ENCODE data around the gene SYNPO2. TPM values are rescaled to one million over a fixed set of nuclear protein-coding genes. Genes with fewer than 3 reads are reported as not detected.
A peak's percentile ranks its signal among the peaks of the same experiment; 100 is the strongest.
"Not testable (repeated sequence)": the region's sequence is repeated elsewhere in the genome, so short reads cannot be mapped to it uniquely, and the experiment has no call there.

The SYNPO2 gene
- total RNA-seq, 1 donor from 2014 or later: 206 TPM

- intact Hi-C loops (cut with DNase I): loop anchor here (5.0 kb wide), 1 partner anchor 35 kb away; no protein-coding TSS in a partner anchor
Measured at GRCh38 chr4:118962540-118962939, 73.9 kb downstream of the SYNPO2 start.

GRCh38 chr4:118964891-118965411 is 76.3 kb downstream of the SYNPO2 start:
- intact Hi-C loops (cut with DNase I): loop anchor here (5.0 kb wide), 1 partner anchor 38 kb away; no protein-coding TSS in a partner anchor
- no peak for DNase-seq (ENCODE audit: missing footprints)
- ATAC-seq: peak; percentile 35

More at GRCh38 chr4:118962540-118962939, 73.9 kb downstream of the SYNPO2 start:
- ATAC-seq: peak; percentile 12
- no peak for DNase-seq (ENCODE audit: missing footprints)

GRCh38 chr4:118967393-118967792 is 78.7 kb downstream of the SYNPO2 start:
- intact Hi-C loops (cut with DNase I): no loop called here
- DNase-seq (ENCODE audit: missing footprints) (no peak), ATAC-seq (no peak)

GRCh38 chr4:118968005-118968404 is 79.4 kb downstream of the SYNPO2 start:
- ATAC-seq: peak; percentile 85
- no peak for DNase-seq (ENCODE audit: missing footprints)
- intact Hi-C loops (cut with DNase I): loop anchor here (1.0 to 2.0 kb wide), 2 partner anchors 77 to 225 kb away; no protein-coding TSS in a partner anchor

GRCh38 chr4:118968813-118969212 is 80.2 kb downstream of the SYNPO2 start:
- DNase-seq (ENCODE audit: missing footprints) (no peak), ATAC-seq (no peak)
- intact Hi-C loops (cut with DNase I): loop anchor here (1.0 to 2.0 kb wide), 3 partner anchors 78 to 226 kb away; no protein-coding TSS in a partner anchor

- DNase-seq (ENCODE audit: missing footprints): peak; percentile 72
- peak; percentile 91 for ATAC-seq
- intact Hi-C loops (cut with DNase I): loop anchor here (1.0 to 2.0 kb wide), 2 partner anchors 198 to 227 kb away; no protein-coding TSS in a partner anchor
Measured at GRCh38 chr4:118969359-118969758, 80.7 kb downstream of the SYNPO2 start.

- DNase-seq (ENCODE audit: missing footprints) (no peak), ATAC-seq (no peak)
- intact Hi-C loops (cut with DNase I): no loop called here
Measured at GRCh38 chr4:118972167-118972566, 83.5 kb downstream of the SYNPO2 start.

- ATAC-seq: no peak
- intact Hi-C loops (cut with DNase I): no loop called here
- DNase-seq (ENCODE audit: missing footprints): no peak
Measured at GRCh38 chr4:118973295-118973694, 84.6 kb downstream of the SYNPO2 start.

- ATAC-seq: no peak
- intact Hi-C loops (cut with DNase I): no loop called here
- no peak for DNase-seq (ENCODE audit: missing footprints)
Measured at GRCh38 chr4:118974758-118975157, 86.1 kb downstream of the SYNPO2 start.

GRCh38 chr4:118975449-118976192 is 87.0 kb downstream of the SYNPO2 start:
- DNase-seq (ENCODE audit: missing footprints): peak; percentile 46
- intact Hi-C loops (cut with DNase I): no loop called here
- ATAC-seq: no peak

GRCh38 chr4:118976193-118976560 is 87.5 kb downstream of the SYNPO2 start:
- DNase-seq (ENCODE audit: missing footprints); intact Hi-C loops (cut with DNase I); ATAC-seq: not testable (repeated sequence)

GRCh38 chr4:118977100-118977499 is 88.4 kb downstream of the SYNPO2 start:
- intact Hi-C loops (cut with DNase I); ATAC-seq: not testable (repeated sequence)
- peak; percentile 45 for DNase-seq (ENCODE audit: missing footprints)

GRCh38 chr4:118979712-118980111 is 91.1 kb downstream of the SYNPO2 start:
- DNase-seq (ENCODE audit: missing footprints): no peak
- intact Hi-C loops (cut with DNase I): loop anchor here (5.0 kb wide), 3 partner anchors 63 to 308 kb away; partner anchors contain the start of gene MYOZ2
- no peak for ATAC-seq

GRCh38 chr4:118981171-118981838 is 92.7 kb downstream of the SYNPO2 start:
- DNase-seq (ENCODE audit: missing footprints) (no peak), ATAC-seq (peak; percentile 11)
- intact Hi-C loops (cut with DNase I): loop anchor here (5.0 kb wide), 3 partner anchors 61 to 306 kb away; partner anchors contain the start of gene MYOZ2

GRCh38 chr4:118981839-118982381 is 93.3 kb downstream of the SYNPO2 start:
- intact Hi-C loops (cut with DNase I): loop anchor here (5.0 kb wide), 3 partner anchors 60 to 305 kb away; partner anchors contain the start of gene MYOZ2
- DNase-seq (ENCODE audit: missing footprints): peak; percentile 48
- peak; percentile 78 for ATAC-seq

- DNase-seq (ENCODE audit: missing footprints) (no peak), ATAC-seq (no peak)
- intact Hi-C loops (cut with DNase I): loop anchor here (5.0 kb wide), 3 partner anchors 59 to 304 kb away; partner anchors contain the start of gene MYOZ2
Measured at GRCh38 chr4:118983293-118983692, 94.6 kb downstream of the SYNPO2 start.

GRCh38 chr4:118983831-118984230 is 95.2 kb downstream of the SYNPO2 start:
- ATAC-seq: no peak
- DNase-seq (ENCODE audit: missing footprints): no peak
- intact Hi-C loops (cut with DNase I): loop anchor here (5.0 kb wide), 3 partner anchors 58 to 303 kb away; partner anchors contain the start of gene MYOZ2

GRCh38 chr4:118985170-118986000 is 96.7 kb downstream of the SYNPO2 start:
- ATAC-seq (peak; percentile 18), DNase-seq (ENCODE audit: missing footprints) (no peak)
- intact Hi-C loops (cut with DNase I): loop anchor here (5.0 kb wide), 1 partner anchor 182 kb away; no protein-coding TSS in a partner anchor
